Panc1 (cell line): ENCODE results near the gene LMCD1.

Experiments used
- SIN3A ChIP-seq: IDR thresholded peaks from 2 replicates; pipeline ENCODE4 v1.6.1; 2012; ENCODE audit warnings: low read depth, mild to moderate bottlenecking, low read length, moderate library complexity, borderline replicate concordance; ENCODE audit not compliant: insufficient read depth
- TF ChIP-seq, protein P1 (sequence below), 2 experiments: IDR thresholded peaks; 2 replicates each; pipeline ENCODE4 v1.6.1; 2011 to 2012; ENCODE audit warnings: low read depth in 2 of 2, control low read depth in 1 of 2, low read length in 1 of 2, mild to moderate bottlenecking in 1 of 2, moderate library complexity in 1 of 2; ENCODE audit not compliant: insufficient read depth in 1 of 2

DNA sequence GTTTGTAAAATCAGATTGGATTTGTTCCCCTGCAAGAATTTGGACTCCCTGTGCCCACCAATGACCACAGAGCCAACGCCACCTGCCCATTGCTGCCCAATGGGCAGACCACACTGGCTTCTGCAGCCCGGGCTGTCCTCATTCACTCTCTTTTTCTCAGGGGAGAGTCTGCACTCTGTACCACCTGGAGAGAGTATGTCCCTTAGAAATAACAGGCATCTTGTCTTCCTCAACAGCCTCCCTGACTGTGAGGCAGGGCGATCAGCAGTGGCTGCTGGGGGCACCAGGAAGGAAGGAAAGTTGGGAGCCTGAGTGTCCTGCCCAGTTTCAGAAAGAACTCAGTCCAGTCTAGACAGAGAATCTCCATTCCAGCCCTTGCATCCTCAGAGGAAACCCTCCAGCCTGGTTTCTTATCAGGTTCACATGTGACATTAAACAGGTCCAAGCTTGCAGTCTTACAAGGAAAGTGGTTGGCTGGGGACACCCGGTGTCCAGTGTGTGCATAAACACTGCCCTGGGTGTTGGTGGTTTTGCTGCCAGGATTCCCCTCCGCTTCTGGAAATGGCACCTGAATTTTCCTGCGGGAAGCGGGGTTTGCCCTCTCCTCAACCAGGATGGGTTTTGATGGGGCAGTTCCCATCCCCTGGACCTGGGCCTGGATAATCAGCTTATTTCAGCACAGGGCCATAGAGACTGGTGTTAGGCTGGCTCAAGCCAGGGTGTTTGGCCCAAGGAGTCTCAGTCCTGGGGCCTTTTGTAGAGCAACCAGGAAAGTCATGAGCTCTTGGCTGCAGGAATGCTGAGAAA lies 105.8 kb downstream of the LMCD1 start:
- TF ChIP-seq, protein P1, sequence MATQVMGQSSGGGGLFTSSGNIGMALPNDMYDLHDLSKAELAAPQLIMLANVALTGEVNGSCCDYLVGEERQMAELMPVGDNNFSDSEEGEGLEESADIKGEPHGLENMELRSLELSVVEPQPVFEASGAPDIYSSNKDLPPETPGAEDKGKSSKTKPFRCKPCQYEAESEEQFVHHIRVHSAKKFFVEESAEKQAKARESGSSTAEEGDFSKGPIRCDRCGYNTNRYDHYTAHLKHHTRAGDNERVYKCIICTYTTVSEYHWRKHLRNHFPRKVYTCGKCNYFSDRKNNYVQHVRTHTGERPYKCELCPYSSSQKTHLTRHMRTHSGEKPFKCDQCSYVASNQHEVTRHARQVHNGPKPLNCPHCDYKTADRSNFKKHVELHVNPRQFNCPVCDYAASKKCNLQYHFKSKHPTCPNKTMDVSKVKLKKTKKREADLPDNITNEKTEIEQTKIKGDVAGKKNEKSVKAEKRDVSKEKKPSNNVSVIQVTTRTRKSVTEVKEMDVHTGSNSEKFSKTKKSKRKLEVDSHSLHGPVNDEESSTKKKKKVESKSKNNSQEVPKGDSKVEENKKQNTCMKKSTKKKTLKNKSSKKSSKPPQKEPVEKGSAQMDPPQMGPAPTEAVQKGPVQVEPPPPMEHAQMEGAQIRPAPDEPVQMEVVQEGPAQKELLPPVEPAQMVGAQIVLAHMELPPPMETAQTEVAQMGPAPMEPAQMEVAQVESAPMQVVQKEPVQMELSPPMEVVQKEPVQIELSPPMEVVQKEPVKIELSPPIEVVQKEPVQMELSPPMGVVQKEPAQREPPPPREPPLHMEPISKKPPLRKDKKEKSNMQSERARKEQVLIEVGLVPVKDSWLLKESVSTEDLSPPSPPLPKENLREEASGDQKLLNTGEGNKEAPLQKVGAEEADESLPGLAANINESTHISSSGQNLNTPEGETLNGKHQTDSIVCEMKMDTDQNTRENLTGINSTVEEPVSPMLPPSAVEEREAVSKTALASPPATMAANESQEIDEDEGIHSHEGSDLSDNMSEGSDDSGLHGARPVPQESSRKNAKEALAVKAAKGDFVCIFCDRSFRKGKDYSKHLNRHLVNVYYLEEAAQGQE (IDR thresholded peaks at IDR 0.05; ENCODE audit: insufficient read depth in 1 of 2, low read depth in 2 of 2, low read length in 1 of 2), result no peak
- TF ChIP-seq SIN3A, result no peak
